Keratinocyte (primary cell): ENCODE measurements around the gene KCNJ15. TPM values are rescaled to one million over a fixed set of nuclear protein-coding genes. Genes with fewer than 3 reads are reported as not detected.

Experiments used
- DNase-seq: peaks from one replicate; pipeline ENCODE4 v3.0.0-alpha.2; 2011; ENCODE audit warnings: low read depth, missing footprints, low spot score
- FAIRE-seq: peaks from 2 replicates; lab custom pipeline; 2011; peaks lifted over from hg19 to GRCh38; lab: Jason Lieb, UNC
- H2AFZ ChIP-seq: 2 replicates; pipeline ENCODE4 v1.6.0; 2012; ENCODE audit warnings: low read length, control low read depth, inconsistent platforms; ENCODE audit not compliant: control insufficient read depth
- H3K27ac ChIP-seq: 2 replicates; pipeline ENCODE4 v1.5.1; 2011; ENCODE audit warnings: low read length; ENCODE audit not compliant: control insufficient read depth, insufficient read depth
- H3K27me3 ChIP-seq: 3 replicates; pipeline ENCODE4 v1.6.0; 2011; ENCODE audit warnings: low read length; ENCODE audit not compliant: control insufficient read depth, insufficient read depth; ENCODE audit errors: extremely low read depth
- H3K36me3 ChIP-seq, 2 experiments: 2 replicates in 1 of 2; 3 replicates in 1 of 2; pipeline ENCODE4 v1.5.1; 2011; ENCODE audit warnings: low read length in 2 of 2, mild to moderate bottlenecking in 1 of 2; ENCODE audit not compliant: control insufficient read depth in 2 of 2, insufficient read depth in 2 of 2; ENCODE audit errors: extremely low read depth in 1 of 2
- H3K4me1 ChIP-seq: 3 replicates; pipeline ENCODE4 v1.5.1; 2011; ENCODE audit warnings: low read length; ENCODE audit not compliant: control insufficient read depth, insufficient read depth; ENCODE audit errors: extremely low read depth
- H3K4me2 ChIP-seq: 3 replicates; pipeline ENCODE4 v1.6.0; 2011; ENCODE audit warnings: low read depth, low read length; ENCODE audit not compliant: control insufficient read depth, insufficient read depth; ENCODE audit errors: extremely low read depth
- H3K4me3 ChIP-seq, 3 experiments: fragments of 200-600 bp in 1 of 3; sonication (generic) in 1 of 3; 2 replicates in 2 of 3; 3 replicates in 1 of 3; pipeline ENCODE4 v1.5.1; 2011 to 2016; ENCODE audit warnings: low read length in 3 of 3, mild to moderate bottlenecking in 3 of 3, control low read depth in 2 of 3, inconsistent platforms in 1 of 3, low read depth in 1 of 3, mixed read lengths in 1 of 3, mixed run types in 1 of 3, moderate library complexity in 1 of 3; ENCODE audit not compliant: control insufficient read depth in 2 of 3, insufficient read depth in 2 of 3; ENCODE audit errors: extremely low read depth in 1 of 3
- H3K79me2 ChIP-seq: 2 replicates; pipeline ENCODE4 v1.6.0; 2012; ENCODE audit warnings: low read length; ENCODE audit not compliant: control insufficient read depth, insufficient read depth
- H3K9ac ChIP-seq: 3 replicates; pipeline ENCODE4 v1.6.0; 2011; ENCODE audit warnings: low read length; ENCODE audit not compliant: control insufficient read depth, insufficient read depth; ENCODE audit errors: extremely low read depth
- H3K9me1 ChIP-seq: 3 replicates; pipeline ENCODE4 v1.6.0; 2011; ENCODE audit warnings: low read length; ENCODE audit not compliant: control insufficient read depth, insufficient read depth; ENCODE audit errors: extremely low read depth
- H3K9me3 ChIP-seq: 2 replicates; pipeline ENCODE4 v1.5.1; 2012; ENCODE audit warnings: low read depth, low read length; ENCODE audit not compliant: control insufficient read depth
- H4K20me1 ChIP-seq: 3 replicates; pipeline ENCODE4 v1.6.0; 2011; ENCODE audit warnings: low read length; ENCODE audit not compliant: control insufficient read depth, insufficient read depth; ENCODE audit errors: extremely low read depth
- EZH2 ChIP-seq: IDR thresholded peaks from one replicate; pipeline ENCODE4 v1.6.1; 2012; ENCODE audit warnings: inconsistent platforms, mild to moderate bottlenecking, low read length, moderate library complexity
- dilution Hi-C: fragments of 300-500 bp; cut with MboI; formaldehyde crosslinking; loops from one replicate; pipeline ENCODE4 v1.7.0; 2020; ENCODE audit warnings: low sequenced_read_pairs; ENCODE audit not compliant: extremely low pct_ligation_motif_present
- polyA plus RNA-seq, 5 experiments: library from polyadenylated mRNA; depleted of rRNA in 3 of 5; stranded (reverse) in 3 of 5; stranded (forward) in 1 of 5; unstranded in 1 of 5; fragments of >200 nt; gene quantifications; 1 replicate in 1 of 5; 2 replicates in 3 of 5; 3 replicates in 1 of 5; pipeline versions ENCODE4 v1.2.1 to v1.2.3, GENCODE V29; 2011 to 2012; ENCODE audit warnings: missing spikeins in 2 of 5, low read depth in 1 of 5, low replicate concordance in 1 of 5
- TF ChIP-seq, protein P1 (sequence below), 3 experiments: IDR thresholded peaks in 1 of 3; conservative IDR thresholded peaks in 1 of 3; optimal IDR thresholded peaks in 1 of 3; 2 replicates in 2 of 3; 3 replicates in 1 of 3; pipeline versions ENCODE3 to v1.5.1; 2011; ENCODE audit warnings: low read length in 3 of 3, mild to moderate bottlenecking in 3 of 3, moderate library complexity in 2 of 3, control low read depth in 1 of 3, inconsistent platforms in 1 of 3; ENCODE audit not compliant: insufficient read depth in 2 of 3; ENCODE audit errors: extremely low read depth in 1 of 3

KCNJ15 gene
- polyA plus RNA-seq, 1 donor (not counting 4 experiments of a cell fraction or from before 2014, with no cell fraction given), result 76.3 TPM

- H3K9ac ChIP-seq, result no peak overlapping the region
- H2AFZ ChIP-seq, result no peak overlapping the region
- TF ChIP-seq EZH2, result no peak
- TF ChIP-seq, protein P1, sequence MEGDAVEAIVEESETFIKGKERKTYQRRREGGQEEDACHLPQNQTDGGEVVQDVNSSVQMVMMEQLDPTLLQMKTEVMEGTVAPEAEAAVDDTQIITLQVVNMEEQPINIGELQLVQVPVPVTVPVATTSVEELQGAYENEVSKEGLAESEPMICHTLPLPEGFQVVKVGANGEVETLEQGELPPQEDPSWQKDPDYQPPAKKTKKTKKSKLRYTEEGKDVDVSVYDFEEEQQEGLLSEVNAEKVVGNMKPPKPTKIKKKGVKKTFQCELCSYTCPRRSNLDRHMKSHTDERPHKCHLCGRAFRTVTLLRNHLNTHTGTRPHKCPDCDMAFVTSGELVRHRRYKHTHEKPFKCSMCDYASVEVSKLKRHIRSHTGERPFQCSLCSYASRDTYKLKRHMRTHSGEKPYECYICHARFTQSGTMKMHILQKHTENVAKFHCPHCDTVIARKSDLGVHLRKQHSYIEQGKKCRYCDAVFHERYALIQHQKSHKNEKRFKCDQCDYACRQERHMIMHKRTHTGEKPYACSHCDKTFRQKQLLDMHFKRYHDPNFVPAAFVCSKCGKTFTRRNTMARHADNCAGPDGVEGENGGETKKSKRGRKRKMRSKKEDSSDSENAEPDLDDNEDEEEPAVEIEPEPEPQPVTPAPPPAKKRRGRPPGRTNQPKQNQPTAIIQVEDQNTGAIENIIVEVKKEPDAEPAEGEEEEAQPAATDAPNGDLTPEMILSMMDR (optimal IDR thresholded peaks at IDR 0.05 in 1 of 3, IDR thresholded peaks at IDR 0.05 in 1 of 3, conservative IDR thresholded peaks at IDR 0.05 in 1 of 3; ENCODE audit: extremely low read depth in 1 of 3, insufficient read depth in 2 of 3, low read length in 3 of 3), result no peak
- H3K27ac ChIP-seq, result no peak overlapping the region
- FAIRE-seq (peak; percentile 67), DNase-seq (no peak)
- peaks cover 34% of the 10 kb centered on the region for H3K79me2 ChIP-seq
- H3K4me1 ChIP-seq, result peaks cover 49% of the 10 kb centered on the region
- H3K9me3 ChIP-seq, result no peaks in the 10 kb centered on the region
- no peak overlapping the region for H3K4me2 ChIP-seq
- peaks cover 0 to 11% of the 10 kb centered on the region in 2 experiments for H3K36me3 ChIP-seq
- dilution Hi-C loops, result no loop called here
- no peaks in the 10 kb centered on the region for H3K27me3 ChIP-seq
- H4K20me1 ChIP-seq, result no peaks in the 10 kb centered on the region
- no peaks in the 10 kb centered on the region for H3K9me1 ChIP-seq
- no peak overlapping the region for H3K4me3 ChIP-seq
Measured at GRCh38 chr21:38286739-38287471, 30.1 kb downstream of the KCNJ15 start.

DNA sequence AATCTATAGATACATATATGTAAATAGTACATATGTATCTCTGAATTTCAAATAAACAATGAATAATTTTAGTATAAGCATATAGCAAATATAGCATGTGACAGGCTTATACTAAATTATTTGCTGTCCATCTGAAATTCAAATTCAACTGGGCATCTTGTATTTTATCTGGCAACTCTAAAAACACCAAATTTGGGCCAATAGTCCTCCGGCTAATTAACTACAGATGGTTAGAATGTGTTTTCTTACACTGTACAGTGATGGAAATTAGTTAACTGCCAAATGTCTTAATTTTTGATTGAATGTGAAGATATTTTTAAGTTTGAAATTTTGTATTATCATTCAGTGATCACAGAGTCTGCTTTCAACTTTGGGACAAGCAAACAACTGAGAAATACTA, 30.7 kb downstream of the KCNJ15 start:
- peaks cover 0 to 11% of the 10 kb centered on the region in 2 experiments for H3K36me3 ChIP-seq
- H3K4me2 ChIP-seq, result no peak overlapping the region
- H3K27ac ChIP-seq, result no peak overlapping the region
- no peak overlapping the region for H2AFZ ChIP-seq
- FAIRE-seq (no peak), DNase-seq (no peak)
- H3K9ac ChIP-seq, result no peak overlapping the region
- H4K20me1 ChIP-seq, result no peaks in the 10 kb centered on the region
- no peak for TF ChIP-seq EZH2
- TF ChIP-seq, protein P1 (optimal IDR thresholded peaks at IDR 0.05 in 1 of 3, IDR thresholded peaks at IDR 0.05 in 1 of 3, conservative IDR thresholded peaks at IDR 0.05 in 1 of 3; ENCODE audit: extremely low read depth in 1 of 3, insufficient read depth in 2 of 3, low read length in 3 of 3), result no peak
- peaks cover 30% of the 10 kb centered on the region for H3K79me2 ChIP-seq
- H3K9me1 ChIP-seq, result no peaks in the 10 kb centered on the region
- no peaks in the 10 kb centered on the region for H3K9me3 ChIP-seq
- no peaks in the 10 kb centered on the region for H3K27me3 ChIP-seq
- dilution Hi-C loops, result no loop called here
- no peak overlapping the region for H3K4me3 ChIP-seq
- peaks cover 54% of the 10 kb centered on the region for H3K4me1 ChIP-seq
